Measurements from ENCODE around the gene EXOC3. TPM values are rescaled to one million over a fixed set of nuclear protein-coding genes. Genes with fewer than 3 reads are reported as not detected.

Gene EXOC3
- total RNA-seq, 1 experiment from 2014 or later: 52.4 TPM

DNA sequence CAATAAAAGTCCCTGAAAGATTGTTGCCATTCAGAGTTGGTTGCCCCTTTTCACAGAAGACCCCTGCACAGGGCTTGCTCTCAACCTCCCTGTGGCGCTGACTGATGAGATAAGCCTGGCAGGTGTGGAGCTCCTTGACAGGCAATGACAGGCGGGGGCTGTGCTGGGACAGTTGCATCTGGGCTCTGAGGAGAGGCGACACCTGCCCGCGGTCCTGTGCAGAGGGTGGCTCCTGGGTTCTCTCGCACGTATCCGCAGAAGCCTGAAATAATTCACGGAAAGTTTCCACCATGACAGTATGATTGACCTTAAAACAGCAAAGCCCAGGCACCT lies 19.8 kb upstream of the EXOC3 start:
- DNase-seq (ENCODE audit: low read depth, low spot score) (no peak), ATAC-seq (no peak)
- Histone ChIP-seq H3K27me3 (ENCODE audit: insufficient read depth, low read length) (no peaks in the 10 kb centered on the region), H3K9me2 (ENCODE audit: insufficient read depth) (no peaks in the 10 kb centered on the region), H3K4me3 (replicated peaks in 1 of 2; ENCODE audit: low read depth in 1 of 2, low read length in 2 of 2) (no peak overlapping the region), H3K9ac (ENCODE audit: low read length) (no peak overlapping the region), H2AFZ (ENCODE audit: low read depth, low read length, poor library complexity, severe bottlenecking) (no peak overlapping the region), H3K4me1 (ENCODE audit: control insufficient read depth in 1 of 2, insufficient read depth in 2 of 2, low read length in 2 of 2) (peaks cover 0 to 9% of the 10 kb centered on the region in 2 experiments; a peak in 3 of 4 replicates), H4K20me1 (ENCODE audit: insufficient read depth) (no peaks in the 10 kb centered on the region), H3K9me3 (ENCODE audit: control insufficient read depth in 1 of 2, insufficient read depth in 1 of 2, low read depth in 1 of 2, low read length in 2 of 2) (no peaks in the 10 kb centered on the region), H3K79me2 (ENCODE audit: insufficient read depth, low read length) (no peaks in the 10 kb centered on the region), H3K4me2 (ENCODE audit: low read length) (no peak overlapping the region), H3K36me3 (ENCODE audit: control insufficient read depth in 1 of 2, insufficient read depth in 2 of 2, low read length in 2 of 2) (no peaks in the 10 kb centered on the region), H3K27ac (ENCODE audit: low read depth, low read length) (no peak overlapping the region)
- TF ChIP-seq, protein P1, sequence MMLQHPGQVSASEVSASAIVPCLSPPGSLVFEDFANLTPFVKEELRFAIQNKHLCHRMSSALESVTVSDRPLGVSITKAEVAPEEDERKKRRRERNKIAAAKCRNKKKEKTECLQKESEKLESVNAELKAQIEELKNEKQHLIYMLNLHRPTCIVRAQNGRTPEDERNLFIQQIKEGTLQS (IDR thresholded peaks at IDR 0.05): no peak
- no peak for TF ChIP-seq TCF7L2 (IDR thresholded peaks at IDR 0.05; ENCODE audit: borderline replicate concordance, extremely low read depth, insufficient read depth, insufficient read length)
- TF ChIP-seq EGR1 (IDR thresholded peaks at IDR 0.05; ENCODE audit: low read depth): no peak
- intact Hi-C loops (cut with micrococcal nuclease): no loop called here
- BruUV-seq (replicated peaks): no TSS peak
- RAD21 ChIA-PET (ENCODE audit: low non-redundant PET in 1 of 2, low total read pairs in 2 of 2, uncharacterized antibody in 2 of 2, unreplicated experiment in 2 of 2): no interaction called here
- POLR2A ChIA-PET: no interaction called here
- CTCF ChIA-PET: no interaction called here

DNA sequence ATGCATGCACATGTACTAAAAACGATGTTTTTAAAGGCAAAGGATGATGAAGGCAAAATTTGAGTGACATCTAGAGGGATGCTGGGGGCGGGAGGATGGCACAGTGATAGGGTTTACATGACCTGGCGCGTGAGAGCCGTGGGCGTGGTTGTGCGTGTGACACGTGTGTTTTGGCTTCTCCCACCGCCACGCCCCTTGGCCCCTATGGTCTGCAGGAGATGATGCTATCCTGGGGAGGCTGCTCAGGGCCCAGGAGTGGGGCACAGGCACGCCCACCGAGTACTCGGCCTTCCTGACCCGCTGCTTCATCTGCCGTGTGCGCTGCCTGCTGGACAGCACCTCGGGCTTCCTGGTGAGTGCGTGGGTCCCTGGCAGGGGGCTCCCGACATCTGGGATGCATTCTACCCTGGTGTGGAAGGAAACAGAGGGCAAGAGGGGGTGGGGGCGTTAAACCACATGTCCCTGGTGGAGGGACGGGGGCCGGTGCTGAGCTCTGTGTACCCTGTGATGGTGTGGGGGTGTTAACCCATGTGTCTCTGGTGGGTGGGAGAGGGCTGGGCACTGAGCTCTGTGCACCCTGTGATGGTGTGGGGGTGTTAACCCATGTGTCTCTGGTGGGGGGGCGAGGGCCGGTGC lies 19.2 kb upstream of the EXOC3 start:
- TF ChIP-seq SP1 (IDR thresholded peaks at IDR 0.05; ENCODE audit: low read depth): no peak
- no peak overlapping the region for H3K9ac ChIP-seq (ENCODE audit: low read length)
- H2AFZ ChIP-seq (ENCODE audit: low read depth, low read length, poor library complexity, severe bottlenecking): no peak overlapping the region
- ChIA-PET RAD21 (ENCODE audit: low non-redundant PET in 1 of 2, low total read pairs in 2 of 2, uncharacterized antibody in 2 of 2, unreplicated experiment in 2 of 2) (no interaction called here), POLR2A (interaction anchor here (1.3 kb wide), 1 partner anchor 9 kb away, joined by 3 read pairs; no protein-coding TSS in a partner anchor), CTCF (interaction anchor here (2.3 kb wide), 1 partner anchor 107 kb away, joined by 22 read pairs; no protein-coding TSS in a partner anchor)
- peaks cover 0 to 9% of the 10 kb centered on the region in 2 experiments; a peak in 3 of 4 replicates for H3K4me1 ChIP-seq (ENCODE audit: control insufficient read depth in 1 of 2, insufficient read depth in 2 of 2, low read length in 2 of 2)
- no peak overlapping the region for H3K27ac ChIP-seq (ENCODE audit: low read depth, low read length)
- H3K9me3 ChIP-seq (ENCODE audit: control insufficient read depth in 1 of 2, insufficient read depth in 1 of 2, low read depth in 1 of 2, low read length in 2 of 2): no peaks in the 10 kb centered on the region
- no peaks in the 10 kb centered on the region for H3K79me2 ChIP-seq (ENCODE audit: insufficient read depth, low read length)
- no peak overlapping the region for H3K4me2 ChIP-seq (ENCODE audit: low read length)
- H3K27me3 ChIP-seq (ENCODE audit: insufficient read depth, low read length): no peaks in the 10 kb centered on the region
- no peak for DNase-seq (ENCODE audit: low read depth, low spot score)
- no peaks in the 10 kb centered on the region for H3K36me3 ChIP-seq (ENCODE audit: control insufficient read depth in 1 of 2, insufficient read depth in 2 of 2, low read length in 2 of 2)
- H4K20me1 ChIP-seq (ENCODE audit: insufficient read depth): no peaks in the 10 kb centered on the region
- H3K9me2 ChIP-seq (ENCODE audit: insufficient read depth): no peaks in the 10 kb centered on the region
- H3K4me3 ChIP-seq (replicated peaks in 1 of 2; ENCODE audit: low read depth in 1 of 2, low read length in 2 of 2): no peak overlapping the region
- no peak for ATAC-seq
- intact Hi-C loops (cut with micrococcal nuclease): no loop called here
- no TSS peak for BruUV-seq (replicated peaks)
